HG03354 (cell line): ENCODE data around the gene GMPPB.
"Not testable (repeated sequence)": the region's sequence is repeated elsewhere in the genome, so short reads cannot be mapped to it uniquely, and the experiment has no call there.

ENCODE experiments used
- ATAC-seq: cut with Tn5 transposase; IDR thresholded peaks from one replicate; pipeline ENCODE4 v1.9.1; 2021; ENCODE audit warnings: mild to moderate bottlenecking; ENCODE audit not compliant: unreplicated experiment, poor library complexity, severe bottlenecking

The GMPPB gene

DNA sequence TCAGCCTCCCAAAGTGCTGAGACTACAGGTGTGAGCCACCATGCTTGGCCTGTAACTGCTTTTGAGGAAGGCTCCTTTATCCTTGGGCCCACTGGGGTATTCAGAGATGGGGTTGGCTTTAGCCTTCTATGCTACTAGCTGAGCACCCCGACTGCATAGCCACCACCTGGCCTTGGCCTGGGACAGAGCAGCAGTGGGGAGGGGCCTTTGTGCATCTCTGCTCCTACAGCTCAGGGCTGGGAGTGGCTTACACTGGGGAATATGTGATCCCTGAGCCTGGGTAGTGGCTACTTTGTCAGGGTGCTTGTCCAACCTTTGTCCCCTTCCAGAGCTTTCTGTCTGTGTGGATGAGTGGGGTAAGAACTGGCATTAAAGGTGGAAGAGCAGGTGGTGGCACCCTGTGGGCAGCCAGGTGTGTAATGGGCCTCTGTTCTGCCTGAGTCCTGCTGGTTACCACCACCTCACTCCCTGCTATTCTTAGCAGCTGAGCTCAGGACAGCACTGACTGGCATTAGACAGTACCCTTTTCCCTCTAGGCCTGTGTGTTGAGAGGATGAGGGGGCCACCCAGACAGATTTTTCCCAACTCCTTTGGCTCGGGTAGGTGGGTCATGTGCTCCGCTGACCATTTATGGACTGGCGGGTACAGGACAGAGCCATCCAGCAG lies 28.3 kb downstream of the GMPPB start:
- ATAC-seq: not testable (repeated sequence)

DNA sequence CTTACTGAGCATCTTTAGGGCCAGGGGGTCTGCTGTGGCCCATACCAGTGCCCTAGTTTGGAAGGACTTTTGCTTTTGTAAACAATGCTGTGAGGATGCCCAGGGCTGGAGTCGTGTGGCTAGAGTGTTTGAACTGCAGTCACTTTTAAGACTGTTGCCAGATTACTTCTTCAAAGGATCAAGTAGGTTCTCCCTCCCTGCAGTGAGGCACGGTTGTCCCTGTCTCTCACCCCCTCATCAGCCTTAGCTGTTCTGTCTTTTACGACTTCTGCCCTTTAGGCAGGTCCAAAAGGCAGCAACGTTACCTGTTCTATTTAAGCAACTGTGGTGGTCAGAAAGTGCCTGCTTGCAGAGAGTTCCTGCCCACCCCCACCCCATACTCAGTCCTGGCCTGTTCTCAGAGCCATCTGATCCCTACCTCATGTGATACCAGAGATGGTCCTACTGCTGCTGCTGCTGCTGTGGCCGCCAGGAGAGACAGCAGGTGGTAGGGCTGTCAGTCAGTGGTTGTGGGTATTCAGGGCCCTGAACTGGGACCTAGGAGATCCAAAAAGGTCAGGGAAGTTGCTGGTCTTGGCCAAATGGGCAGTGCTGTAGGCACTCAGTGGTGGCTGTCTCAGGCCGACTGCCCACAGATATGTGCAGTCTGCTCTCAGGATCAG lies 29.2 kb downstream of the GMPPB start:
- not testable (repeated sequence) for ATAC-seq

- ATAC-seq: not testable (repeated sequence)
These were observed 32.3 kb downstream of the GMPPB start for GRCh38 chr3:49691481-49691880.

- not testable (repeated sequence) for ATAC-seq
These were observed 32.9 kb downstream of the GMPPB start for GRCh38 chr3:49690856-49691255.

- ATAC-seq: not testable (repeated sequence)
These were observed 33.7 kb downstream of the GMPPB start for GRCh38 chr3:49689908-49690624.

DNA sequence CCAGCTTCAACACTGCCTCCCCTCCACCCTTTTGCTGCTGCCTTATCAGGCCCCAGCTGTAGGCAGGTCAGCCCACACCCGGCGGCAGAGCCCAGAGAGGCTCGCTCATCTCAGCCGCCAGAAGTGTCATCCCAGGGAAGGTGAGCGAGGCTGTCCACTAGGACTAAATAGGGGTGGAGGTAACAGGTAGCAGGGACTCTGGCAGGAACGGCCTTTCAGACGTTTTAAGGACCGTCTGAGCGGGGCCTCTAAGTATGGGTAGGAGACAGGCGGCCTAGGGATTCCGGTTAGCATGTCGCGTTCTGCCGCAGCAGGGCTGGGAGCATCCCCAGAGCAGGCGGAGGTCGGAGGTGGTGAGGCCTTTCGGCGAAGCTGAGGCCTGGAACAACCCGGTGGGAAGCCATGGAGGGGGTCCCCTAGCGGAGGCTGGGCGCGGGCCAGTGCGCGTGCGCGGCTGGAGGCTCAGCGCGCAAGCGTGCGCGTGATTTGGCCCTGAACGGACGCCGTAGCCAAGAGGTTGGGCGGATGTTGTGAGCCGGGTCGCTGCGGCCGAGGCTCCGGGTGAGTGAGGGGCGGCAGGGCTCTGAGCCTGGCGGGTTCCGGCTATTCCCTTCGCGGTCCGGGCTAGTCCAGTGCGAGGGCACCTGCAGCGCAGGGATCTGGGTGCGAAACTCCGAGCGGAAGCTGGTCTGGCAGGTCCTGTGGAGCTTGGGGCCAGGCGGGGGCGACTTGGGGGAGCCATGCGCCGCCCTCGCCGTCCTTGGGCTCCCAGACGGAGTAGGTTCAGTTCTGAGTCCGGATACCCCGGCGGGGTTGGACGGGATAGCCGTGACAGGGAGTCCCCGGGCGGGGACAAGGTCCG lies 34.5 kb downstream of the GMPPB start, which contains the start of the genes MST1 and RNF123:
Gene MST1 (minus strand): TSS at position 429 of the 862 bp plus-strand sequence. CDS start 783 bp downstream, outside the sequence.
Gene RNF123 (plus strand): TSS at position 512 of the 862 bp plus-strand sequence. CDS start 1,609 bp downstream, outside the sequence.
- peak; percentile 64 for ATAC-seq

DNA sequence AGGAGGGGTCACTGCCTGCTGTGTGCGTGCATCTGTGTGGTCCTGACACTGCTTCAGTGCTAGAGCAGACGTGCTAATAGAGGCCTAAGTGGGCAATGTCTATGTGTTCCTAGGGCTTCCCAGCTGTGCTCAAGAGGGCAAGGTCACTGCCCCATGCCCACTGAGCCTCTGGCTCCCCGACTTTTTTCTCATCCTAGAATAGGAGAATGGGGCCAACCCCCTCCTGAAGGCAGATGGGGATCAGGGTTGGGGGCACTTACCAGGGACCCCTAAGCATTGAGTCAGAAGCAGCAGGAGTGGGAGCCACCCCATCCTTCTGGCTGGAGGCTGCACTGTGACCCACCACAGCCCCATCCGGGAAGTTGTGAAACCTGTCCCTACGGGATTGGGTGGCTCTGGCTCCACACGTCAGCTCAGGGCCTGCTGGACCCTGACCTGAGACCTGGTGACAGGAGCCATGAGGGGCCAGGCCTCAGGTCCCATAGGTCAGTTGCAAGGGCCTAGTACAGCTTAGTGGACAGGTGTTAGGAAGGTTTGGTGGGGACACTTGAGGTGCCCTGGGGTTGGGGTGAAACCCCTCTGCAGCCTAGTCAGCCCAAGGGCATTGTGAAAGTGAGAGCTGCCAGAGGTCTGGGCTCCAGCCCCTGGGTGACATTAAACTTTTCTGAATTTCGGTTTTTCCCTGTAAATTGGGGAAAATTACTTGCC lies 35.3 kb downstream of the GMPPB start:
- peak; percentile 12 for ATAC-seq

DNA sequence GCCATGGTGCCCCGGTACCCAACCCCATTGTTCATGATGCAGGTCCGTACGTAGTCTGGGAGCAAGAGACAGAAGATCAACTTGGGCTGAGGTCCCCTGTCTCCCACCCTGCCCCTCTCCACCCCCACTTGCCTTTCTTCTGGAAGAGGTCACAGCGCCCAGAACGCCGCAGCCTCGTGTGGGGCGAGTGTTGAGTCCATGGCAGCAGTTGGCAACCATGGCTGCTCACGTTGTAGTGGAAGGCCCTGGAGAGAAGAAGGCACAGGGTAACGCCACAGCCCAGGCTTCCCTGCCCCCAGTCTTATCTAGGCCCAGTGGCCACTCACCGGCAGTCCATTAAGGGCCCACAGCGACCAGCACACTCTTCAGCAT lies 36.3 kb downstream of the GMPPB start:
- ATAC-seq: not testable (repeated sequence)

DNA sequence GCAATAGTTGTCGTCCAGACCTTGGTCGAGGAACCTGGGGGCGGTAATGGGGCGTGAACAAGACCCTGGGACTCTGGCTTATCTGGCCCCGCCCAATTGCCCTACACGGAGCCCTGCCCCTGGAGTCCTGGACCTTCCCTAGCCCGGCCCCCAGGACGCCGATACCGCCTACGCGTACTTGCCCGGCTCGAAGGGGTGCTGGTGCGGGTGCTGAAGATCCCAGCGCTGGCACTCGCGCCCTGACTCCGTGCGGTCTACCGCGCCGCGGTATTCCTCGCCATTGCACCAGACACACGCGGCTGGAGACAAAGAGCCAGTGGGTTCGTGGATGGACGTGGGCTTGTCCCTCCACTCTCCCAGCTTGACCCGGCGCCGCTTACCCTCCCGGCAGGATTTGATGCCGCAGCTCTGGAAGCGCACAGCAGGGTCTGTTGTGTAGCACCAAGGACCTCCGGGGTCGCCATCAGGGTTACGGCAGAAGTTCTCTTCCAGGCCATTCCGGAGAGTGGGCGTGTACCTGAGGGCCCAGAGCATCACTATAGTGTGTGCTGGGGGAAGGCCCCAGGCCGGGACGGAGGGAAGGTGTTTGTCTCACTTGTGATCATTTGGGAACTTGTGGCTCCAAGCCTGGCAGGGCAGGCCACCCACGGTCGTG lies 36.9 kb downstream of the GMPPB start:
- ATAC-seq: not testable (repeated sequence)

DNA sequence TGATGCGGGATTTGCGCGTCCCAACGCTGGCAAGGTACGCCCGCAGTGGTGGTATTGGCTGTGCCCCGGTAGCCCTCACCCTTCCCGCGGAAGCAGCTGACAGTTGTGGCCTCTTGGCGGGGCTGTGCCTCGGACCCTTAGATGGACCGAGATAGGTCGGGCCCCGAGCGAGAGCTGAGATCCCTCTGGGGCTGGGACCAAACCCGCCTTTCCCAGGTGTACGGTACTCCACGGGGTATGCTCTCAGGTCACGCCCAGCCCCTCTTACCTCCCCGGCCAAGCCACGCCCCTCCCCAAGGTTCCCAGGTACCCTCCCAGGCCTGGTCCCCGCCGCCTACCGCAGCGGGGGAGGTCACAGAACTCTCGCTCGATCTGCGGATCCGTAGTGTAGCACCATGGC lies 37.4 kb downstream of the GMPPB start:
- not testable (repeated sequence) for ATAC-seq

DNA sequence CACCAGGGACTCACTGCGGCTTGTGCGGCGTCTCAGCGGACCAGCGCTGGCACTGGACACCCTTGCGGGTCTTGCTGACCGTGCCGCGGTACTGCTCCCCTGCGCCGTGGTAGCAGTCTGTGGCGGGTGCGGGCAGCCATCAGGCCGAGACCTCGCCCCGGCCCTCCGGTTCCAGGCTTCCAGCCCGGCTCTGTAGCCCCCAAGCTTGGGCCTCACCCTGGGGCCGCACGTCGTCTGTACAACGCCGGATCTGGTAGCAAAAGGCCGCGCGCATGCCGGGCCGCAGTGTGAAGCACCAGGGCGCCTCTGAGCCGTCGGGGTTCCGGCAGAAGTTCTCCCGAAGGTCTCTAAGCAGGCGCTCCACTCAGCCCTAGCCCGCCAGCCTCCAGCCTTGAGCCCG lies 37.9 kb downstream of the GMPPB start:
- ATAC-seq: not testable (repeated sequence)

GRCh38 chr3:49685103-49685502 lies 38.6 kb downstream of the GMPPB start:
- ATAC-seq: not testable (repeated sequence)

GRCh38 chr3:49684453-49684852 lies 39.3 kb downstream of the GMPPB start:
- ATAC-seq: not testable (repeated sequence)

DNA sequence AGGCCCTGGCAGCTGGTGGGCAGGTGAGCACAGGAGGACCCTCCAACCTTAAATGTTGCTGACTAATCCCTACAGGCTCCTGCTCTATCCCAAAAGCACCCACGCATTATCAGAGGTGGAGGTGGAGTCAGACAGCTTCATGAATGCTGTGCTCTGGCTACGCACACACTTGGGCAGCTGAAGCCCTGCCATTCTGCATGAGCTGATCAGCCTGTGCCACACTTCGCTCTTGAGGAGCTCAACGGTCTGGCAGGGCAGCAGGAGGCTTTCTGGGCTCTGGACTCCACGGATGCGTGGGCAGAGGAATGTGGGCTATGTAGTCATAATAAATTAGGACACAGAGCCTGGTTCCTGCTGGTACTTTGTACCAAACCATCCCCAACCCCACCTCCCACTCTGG lies 40.6 kb downstream of the GMPPB start:
- ATAC-seq: no peak

GRCh38 chr3:49681543-49681942 lies 42.2 kb downstream of the GMPPB start:
- ATAC-seq: no peak

- ATAC-seq: no peak
These were observed 42.6 kb downstream of the GMPPB start for GRCh38 chr3:49681232-49681522.

GRCh38 chr3:49680493-49681231 lies 43.1 kb downstream of the GMPPB start:
- ATAC-seq: no peak

DNA sequence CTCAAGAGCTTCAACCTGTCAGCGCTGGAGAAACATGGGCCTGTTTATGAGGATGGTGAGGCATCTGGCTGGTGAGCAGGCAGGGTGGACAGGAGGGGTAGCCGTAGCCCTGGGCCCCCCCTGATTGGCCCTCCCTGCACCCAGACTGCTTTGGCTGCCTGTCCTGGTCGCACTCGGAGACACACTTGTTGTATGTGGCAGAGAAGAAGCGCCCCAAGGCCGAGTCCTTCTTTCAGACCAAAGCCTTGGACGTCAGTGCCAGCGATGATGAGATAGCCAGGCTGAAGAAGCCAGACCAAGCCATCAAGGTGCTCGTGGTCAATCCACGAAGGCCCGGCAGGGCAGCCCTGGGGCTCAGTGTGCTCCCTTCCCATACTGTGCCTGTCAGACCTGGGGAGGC lies 47.8 kb downstream of the GMPPB start:
- ATAC-seq: no peak
